Fibroblast of skin of right quadriceps (primary cell): ENCODE results near the gene PRSS57.
"Not testable (repeated sequence)": the region's sequence is repeated elsewhere in the genome, so short reads cannot be mapped to it uniquely, and the experiment has no call there.

Experiments
- DNase-seq: peaks from one replicate; pipeline ENCODE4 v3.0.0-alpha.2; 2013

Gene PRSS57

GRCh38 chr19:666985-667573 is 28.2 kb downstream of the PRSS57 start:
- not testable (repeated sequence) for DNase-seq

DNA sequence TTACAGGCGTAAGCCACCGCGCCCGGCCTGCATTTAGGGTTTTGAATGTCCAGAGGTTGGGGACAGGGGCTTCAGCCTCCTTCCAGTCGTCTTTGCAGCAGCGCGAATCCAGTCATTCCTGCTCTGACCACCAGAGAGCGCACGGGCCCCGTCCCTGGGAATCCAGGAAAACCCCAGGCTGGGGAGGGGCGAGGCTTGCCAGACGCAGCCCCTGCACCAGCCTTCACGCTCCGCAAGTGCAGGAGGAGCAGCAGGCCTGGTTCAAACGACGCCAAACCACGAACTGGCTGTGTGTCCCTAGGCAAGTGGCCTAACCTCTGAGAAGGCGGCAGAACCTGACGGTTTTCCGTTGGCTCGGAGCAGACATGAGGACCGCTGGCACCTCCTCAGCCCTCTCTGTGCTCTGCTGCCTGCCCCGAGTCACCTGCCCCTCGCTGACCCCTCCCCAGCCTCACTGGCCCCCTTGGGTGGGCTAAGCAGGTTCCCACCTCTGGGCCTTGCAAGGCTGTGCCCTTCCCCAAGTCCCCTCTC is 30.3 kb downstream of the PRSS57 start:
- DNase-seq, result peak; percentile 75

DNA sequence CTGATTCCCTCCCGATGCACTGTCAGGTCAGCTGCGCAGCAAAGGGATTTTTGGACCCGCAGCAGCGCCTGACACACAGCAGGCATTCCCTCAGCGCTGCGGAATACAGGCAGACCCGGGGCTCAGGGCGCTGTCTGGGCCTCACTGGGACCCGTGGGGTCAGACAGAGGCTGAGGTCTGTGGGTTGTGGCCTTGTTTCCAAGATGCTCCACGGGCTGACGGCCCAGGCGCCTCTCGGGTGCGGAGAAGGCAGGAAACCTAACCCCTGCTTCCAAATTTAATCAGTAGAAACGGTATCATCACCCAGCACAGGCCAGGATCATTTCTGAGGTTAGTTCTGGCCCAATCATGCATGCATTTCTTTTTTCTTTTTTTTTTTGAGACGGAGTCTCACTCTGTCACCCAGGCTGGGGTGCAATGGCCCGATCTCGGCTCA is 31.6 kb downstream of the PRSS57 start:
- no peak for DNase-seq

- DNase-seq, result peak; percentile 94
Measured at GRCh38 chr19:662962-663681, 32.1 kb downstream of the PRSS57 start, which contains the start of gene RNF126. Gene RNF126, minus strand, starts transcription at chr19:663214. Its CDS starts 93 bp downstream, at chr19:663121.

GRCh38 chr19:662207-662961 is 32.9 kb downstream of the PRSS57 start:
- DNase-seq, result peak; percentile 30

- DNase-seq, result no peak
Measured at GRCh38 chr19:661427-662196, 33.6 kb downstream of the PRSS57 start.

- no peak for DNase-seq
Measured at GRCh38 chr19:660793-661426, 34.3 kb downstream of the PRSS57 start.

GRCh38 chr19:658916-659839 is 36.1 kb downstream of the PRSS57 start:
- DNase-seq, result no peak

DNA sequence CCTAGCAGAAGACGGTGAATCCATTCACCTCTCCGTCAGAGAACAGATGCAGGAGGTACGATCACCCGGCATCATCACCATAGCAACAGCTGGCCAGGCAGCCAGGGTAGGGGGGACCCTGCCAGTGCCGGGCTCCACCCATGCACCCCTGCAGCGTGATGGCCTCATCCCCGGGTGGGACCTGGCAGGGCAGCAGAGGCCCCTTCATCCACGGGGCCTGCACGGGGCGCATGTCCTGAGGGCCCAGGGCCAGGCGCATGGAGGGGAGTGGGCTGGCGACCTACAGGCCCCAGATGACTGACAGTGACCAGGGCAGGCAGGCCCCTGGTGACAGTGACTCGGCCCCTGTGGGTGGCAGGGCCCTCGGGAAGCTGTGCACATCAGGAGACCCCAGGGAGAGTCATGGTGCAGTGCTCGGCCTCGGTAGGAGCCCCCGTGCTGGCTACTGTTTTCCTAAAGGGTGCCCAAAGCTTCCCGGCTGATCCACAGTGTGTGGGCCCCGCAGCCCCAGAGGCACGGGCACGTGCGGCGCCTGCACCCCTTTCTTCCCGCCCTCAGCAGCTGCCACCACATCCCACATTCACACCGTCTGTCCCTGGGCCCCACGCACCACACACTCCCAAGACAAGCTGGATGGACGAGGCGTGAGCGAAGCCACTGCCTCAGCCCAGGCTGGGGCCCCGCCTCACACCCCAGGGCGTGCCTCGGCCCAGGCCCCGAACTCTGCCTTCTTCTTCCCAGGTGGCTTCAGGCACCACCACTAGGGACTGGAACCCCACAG is 37.0 kb downstream of the PRSS57 start:
- DNase-seq, result no peak

DNA sequence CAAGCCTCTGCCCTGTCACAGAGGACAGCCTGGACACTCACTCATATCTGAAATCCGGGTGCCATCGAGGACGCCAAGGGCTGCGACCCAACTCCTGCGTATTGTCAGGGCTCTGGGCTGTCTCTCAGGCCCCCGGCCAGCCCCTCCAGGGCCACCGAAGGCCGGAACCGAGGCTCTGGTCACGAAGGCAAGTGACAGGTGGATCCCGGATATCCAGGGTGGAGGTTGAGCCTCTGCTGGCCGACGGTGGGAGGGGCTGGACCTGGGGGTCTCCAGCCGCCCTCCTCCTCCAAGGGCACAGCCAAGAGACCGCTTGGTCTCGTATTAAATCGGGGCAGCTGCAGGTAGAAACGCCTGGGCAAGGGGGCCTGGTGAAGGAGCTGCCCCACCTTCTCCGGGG is 37.6 kb downstream of the PRSS57 start:
- DNase-seq, result no peak

- DNase-seq, result no peak
Measured at GRCh38 chr19:656751-657559, 38.3 kb downstream of the PRSS57 start.

DNA sequence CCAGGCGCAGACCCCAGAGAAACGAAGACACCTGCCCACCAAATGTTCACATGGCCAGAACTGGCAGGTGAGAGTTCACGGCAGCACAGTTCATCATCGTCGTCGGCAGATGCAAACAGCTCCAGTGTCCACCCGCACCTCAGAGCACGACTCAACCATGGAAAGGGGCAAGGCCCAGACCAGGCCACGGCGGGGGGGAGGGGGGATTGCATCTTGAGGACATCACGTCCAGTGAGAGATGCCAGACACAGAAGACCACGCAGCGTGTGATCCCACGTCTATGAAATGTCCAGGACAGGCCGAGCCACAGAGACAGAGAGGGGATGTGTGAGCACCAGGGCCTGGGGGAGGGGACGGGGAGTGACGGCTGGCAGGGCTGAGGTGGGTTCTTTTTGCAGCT is 39.6 kb downstream of the PRSS57 start:
- DNase-seq, result no peak

DNA sequence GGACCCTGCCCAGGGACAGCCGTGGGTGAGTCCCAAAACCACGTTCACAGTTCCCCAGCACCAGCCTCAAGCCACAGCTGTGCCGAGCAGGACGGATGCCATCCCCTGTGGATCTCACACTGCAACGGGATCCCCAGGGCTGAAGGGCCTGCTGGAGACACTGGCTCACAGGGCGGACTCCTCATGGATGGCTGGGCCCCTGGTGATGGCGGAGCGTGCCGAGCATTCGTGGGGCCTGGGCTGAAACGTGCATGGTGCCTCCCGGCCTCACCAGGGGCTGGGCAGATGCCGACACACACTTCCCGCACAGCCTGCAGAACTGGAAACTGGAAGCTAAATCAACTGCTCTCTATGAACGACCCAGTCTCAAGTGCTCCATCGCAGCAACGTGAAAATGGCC is 41.8 kb downstream of the PRSS57 start:
- no peak for DNase-seq

GRCh38 chr19:652467-653389 is 42.5 kb downstream of the PRSS57 start:
- DNase-seq, result no peak

DNA sequence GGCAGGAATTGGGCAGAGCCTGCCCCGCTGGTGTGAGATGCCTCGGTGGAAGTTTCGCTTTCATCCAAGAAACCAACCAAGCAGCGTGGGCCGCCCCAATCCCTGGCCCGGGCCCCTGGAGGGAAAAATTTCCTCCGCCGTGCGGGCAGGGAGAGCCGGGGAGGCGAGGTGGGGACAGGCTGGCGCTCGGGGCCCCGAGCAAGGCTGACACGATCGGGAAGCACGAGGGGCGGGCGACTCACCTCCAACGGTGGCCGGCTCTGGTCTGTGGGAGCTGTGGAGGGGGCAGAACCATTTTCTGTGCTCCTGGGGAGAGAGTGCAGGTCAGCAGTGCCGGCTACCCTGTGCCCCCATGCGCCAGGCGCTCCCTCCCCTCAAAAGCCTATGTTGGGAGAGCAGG is 43.3 kb downstream of the PRSS57 start:
- DNase-seq, result no peak

- no peak for DNase-seq
Measured at GRCh38 chr19:651114-651818, 44.0 kb downstream of the PRSS57 start.

GRCh38 chr19:650121-650520 is 45.1 kb downstream of the PRSS57 start:
- DNase-seq, result no peak
